HEK293T (cell line): ENCODE data around the gene KCNH1.

ENCODE experiments used
- ARNT ChIP-seq: fragments of 450-650 bp; IDR thresholded peaks from 2 replicates; pipeline ENCODE4 v1.6.1; 2017; ENCODE audit warnings: mild to moderate bottlenecking
- BHLHE40 ChIP-seq: fragments of 450-650 bp; IDR thresholded peaks from 2 replicates; pipeline ENCODE4 v1.6.1; 2016; ENCODE audit warnings: mild to moderate bottlenecking, moderate library complexity, borderline replicate concordance
- ELF4 ChIP-seq: fragments of 450-650 bp; IDR thresholded peaks from 2 replicates; pipeline ENCODE4 v1.6.1; 2017; ENCODE audit warnings: antibody characterized with exemption
- FOXA1 ChIP-seq: fragments of 450-650 bp; IDR thresholded peaks from 2 replicates; pipeline ENCODE4 v1.6.1; 2016; ENCODE audit warnings: mild to moderate bottlenecking
- FOXK2 ChIP-seq: fragments of 450-650 bp; IDR thresholded peaks from 2 replicates; pipeline ENCODE4 v1.6.1; 2016; ENCODE audit warnings: mild to moderate bottlenecking
- FOXM1 ChIP-seq: fragments of 450-650 bp; IDR thresholded peaks from 2 replicates; pipeline ENCODE4 v1.6.1; 2017; ENCODE audit warnings: mild to moderate bottlenecking, borderline replicate concordance
- L3MBTL2 ChIP-seq: fragments of 450-650 bp; conservative IDR thresholded peaks from 2 replicates; pipeline ENCODE4 v1.6.1; 2016; ENCODE audit warnings: mild to moderate bottlenecking
- LEF1 ChIP-seq: fragments of 450-650 bp; IDR thresholded peaks from 2 replicates; pipeline ENCODE4 v1.6.1; 2017; ENCODE audit warnings: mild to moderate bottlenecking, borderline replicate concordance
- NFRKB ChIP-seq: fragments of 450-650 bp; IDR thresholded peaks from 2 replicates; pipeline ENCODE4 v1.6.1; 2016; ENCODE audit warnings: mild to moderate bottlenecking, moderate library complexity
- SP1 ChIP-seq: fragments of 450-650 bp; IDR thresholded peaks from 2 replicates; pipeline ENCODE4 v1.6.1; 2017
- SUZ12 ChIP-seq: fragments of 450-650 bp; IDR thresholded peaks from 2 replicates; pipeline ENCODE4 v1.6.1; 2016; ENCODE audit warnings: mild to moderate bottlenecking
- TARDBP ChIP-seq: fragments of 450-650 bp; IDR thresholded peaks from 2 replicates; pipeline ENCODE4 v1.6.1; 2016
- ZNF384 ChIP-seq: fragments of 450-650 bp; IDR thresholded peaks from 2 replicates; pipeline ENCODE4 v1.6.1; 2016

GRCh38 chr1:210726621-210727020, 407.3 kb downstream of the KCNH1 start:
- TF ChIP-seq FOXA1 (no peak), ELF4 (no peak), ZNF384 (no peak), SP1 (no peak), LEF1 (no peak), NFRKB (no peak), TARDBP (no peak), BHLHE40 (no peak), FOXK2 (no peak), ARNT (no peak), FOXM1 (no peak), SUZ12 (no peak), L3MBTL2 (no peak)
